ENCODE results near the gene LRRC7.

Gene LRRC7

DNA sequence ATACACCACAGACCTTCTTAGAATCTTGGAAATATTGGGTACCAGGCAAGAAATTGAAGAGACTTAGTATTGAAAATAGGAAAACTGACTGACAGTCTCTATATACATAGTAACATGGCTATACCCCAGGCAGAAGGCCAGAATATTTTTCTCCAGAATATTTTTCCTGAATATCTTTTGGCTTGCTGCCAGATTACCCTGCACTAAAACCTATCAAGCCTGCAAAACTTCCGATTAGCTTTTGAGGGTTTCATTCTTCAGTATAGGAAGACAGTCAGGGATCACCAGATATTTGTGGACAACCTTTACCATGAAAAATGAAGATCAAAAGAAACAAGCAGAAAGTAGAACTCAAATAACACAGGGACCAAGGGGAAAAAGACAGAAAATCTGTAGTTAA is 187.9 kb downstream of the LRRC7 start:
- Histone ChIP-seq H3K79me2 (ENCODE audit: insufficient read depth, low read length) (no peaks in the 10 kb centered on the region), H3K9ac (ENCODE audit: low read length) (no peak overlapping the region), H3K27ac (ENCODE audit: low read depth, low read length, poor library complexity, severe bottlenecking) (no peak overlapping the region), H3K9me2 (ENCODE audit: low read depth, low read length) (no peaks in the 10 kb centered on the region), H3F3A (ENCODE audit: insufficient read depth, low read length) (no peaks in the 10 kb centered on the region), H4K20me1 (ENCODE audit: insufficient read depth, low read length) (no peaks in the 10 kb centered on the region), H3K36me3 (ENCODE audit: insufficient read depth, low read length) (no peaks in the 10 kb centered on the region), H3K4me3 (ENCODE audit: low read depth, low read length, poor library complexity, severe bottlenecking) (no peak overlapping the region), H3K4me1 (ENCODE audit: insufficient read depth, low read length, severe bottlenecking) (no peaks in the 10 kb centered on the region), H3K27me3 (ENCODE audit: insufficient read depth, low read length) (no peaks in the 10 kb centered on the region), H3K9me3 (ENCODE audit: low read length) (no peaks in the 10 kb centered on the region), H3K4me2 (ENCODE audit: low read length) (no peak overlapping the region), H2AFZ (ENCODE audit: low read length) (no peak overlapping the region)
- TF ChIP-seq EZH2 (IDR thresholded peaks at IDR 0.05; ENCODE audit: borderline replicate concordance, low read length) = no peak
- TF ChIP-seq, protein P1, sequence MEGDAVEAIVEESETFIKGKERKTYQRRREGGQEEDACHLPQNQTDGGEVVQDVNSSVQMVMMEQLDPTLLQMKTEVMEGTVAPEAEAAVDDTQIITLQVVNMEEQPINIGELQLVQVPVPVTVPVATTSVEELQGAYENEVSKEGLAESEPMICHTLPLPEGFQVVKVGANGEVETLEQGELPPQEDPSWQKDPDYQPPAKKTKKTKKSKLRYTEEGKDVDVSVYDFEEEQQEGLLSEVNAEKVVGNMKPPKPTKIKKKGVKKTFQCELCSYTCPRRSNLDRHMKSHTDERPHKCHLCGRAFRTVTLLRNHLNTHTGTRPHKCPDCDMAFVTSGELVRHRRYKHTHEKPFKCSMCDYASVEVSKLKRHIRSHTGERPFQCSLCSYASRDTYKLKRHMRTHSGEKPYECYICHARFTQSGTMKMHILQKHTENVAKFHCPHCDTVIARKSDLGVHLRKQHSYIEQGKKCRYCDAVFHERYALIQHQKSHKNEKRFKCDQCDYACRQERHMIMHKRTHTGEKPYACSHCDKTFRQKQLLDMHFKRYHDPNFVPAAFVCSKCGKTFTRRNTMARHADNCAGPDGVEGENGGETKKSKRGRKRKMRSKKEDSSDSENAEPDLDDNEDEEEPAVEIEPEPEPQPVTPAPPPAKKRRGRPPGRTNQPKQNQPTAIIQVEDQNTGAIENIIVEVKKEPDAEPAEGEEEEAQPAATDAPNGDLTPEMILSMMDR (IDR thresholded peaks at IDR 0.05; ENCODE audit: low read length) = no peak

DNA sequence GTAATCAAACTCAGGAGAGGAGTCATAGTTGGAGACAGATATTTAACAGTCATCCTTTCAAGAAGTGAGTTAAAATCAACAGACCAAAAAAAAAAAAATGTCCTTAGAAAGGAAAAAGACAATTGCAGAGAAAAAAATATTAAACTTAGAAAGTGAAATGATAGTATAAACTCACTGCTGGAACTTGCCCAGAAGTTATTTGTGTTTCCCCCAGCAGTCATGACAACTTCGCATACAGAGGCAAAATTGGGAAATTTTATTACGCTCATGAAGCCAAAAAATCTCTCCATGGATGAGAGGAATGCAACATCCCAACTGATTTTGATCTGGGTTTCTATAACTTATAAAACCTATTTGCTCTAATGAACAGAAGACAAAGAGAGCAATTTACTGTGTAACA is 198.2 kb downstream of the LRRC7 start:
- H3K9ac ChIP-seq (ENCODE audit: low read length) = no peak overlapping the region
- H2AFZ ChIP-seq (ENCODE audit: low read length) = no peak overlapping the region
- no peaks in the 10 kb centered on the region for H3K79me2 ChIP-seq (ENCODE audit: insufficient read depth, low read length)
- no peak overlapping the region for H3K4me2 ChIP-seq (ENCODE audit: low read length)
- no peaks in the 10 kb centered on the region for H3K36me3 ChIP-seq (ENCODE audit: insufficient read depth, low read length)
- H3K4me1 ChIP-seq (ENCODE audit: insufficient read depth, low read length, severe bottlenecking) = no peaks in the 10 kb centered on the region
- H3K9me2 ChIP-seq (ENCODE audit: low read depth, low read length) = no peaks in the 10 kb centered on the region
- TF ChIP-seq, protein P1 (IDR thresholded peaks at IDR 0.05; ENCODE audit: low read length) = no peak
- TF ChIP-seq EZH2 (IDR thresholded peaks at IDR 0.05; ENCODE audit: borderline replicate concordance, low read length) = no peak
- H3F3A ChIP-seq (ENCODE audit: insufficient read depth, low read length) = no peaks in the 10 kb centered on the region
- H3K27me3 ChIP-seq (ENCODE audit: insufficient read depth, low read length) = no peaks in the 10 kb centered on the region
- no peak overlapping the region for H3K4me3 ChIP-seq (ENCODE audit: low read depth, low read length, poor library complexity, severe bottlenecking)
- no peak overlapping the region for H3K27ac ChIP-seq (ENCODE audit: low read depth, low read length, poor library complexity, severe bottlenecking)
- no peaks in the 10 kb centered on the region for H4K20me1 ChIP-seq (ENCODE audit: insufficient read depth, low read length)
- H3K9me3 ChIP-seq (ENCODE audit: low read length) = no peaks in the 10 kb centered on the region

DNA sequence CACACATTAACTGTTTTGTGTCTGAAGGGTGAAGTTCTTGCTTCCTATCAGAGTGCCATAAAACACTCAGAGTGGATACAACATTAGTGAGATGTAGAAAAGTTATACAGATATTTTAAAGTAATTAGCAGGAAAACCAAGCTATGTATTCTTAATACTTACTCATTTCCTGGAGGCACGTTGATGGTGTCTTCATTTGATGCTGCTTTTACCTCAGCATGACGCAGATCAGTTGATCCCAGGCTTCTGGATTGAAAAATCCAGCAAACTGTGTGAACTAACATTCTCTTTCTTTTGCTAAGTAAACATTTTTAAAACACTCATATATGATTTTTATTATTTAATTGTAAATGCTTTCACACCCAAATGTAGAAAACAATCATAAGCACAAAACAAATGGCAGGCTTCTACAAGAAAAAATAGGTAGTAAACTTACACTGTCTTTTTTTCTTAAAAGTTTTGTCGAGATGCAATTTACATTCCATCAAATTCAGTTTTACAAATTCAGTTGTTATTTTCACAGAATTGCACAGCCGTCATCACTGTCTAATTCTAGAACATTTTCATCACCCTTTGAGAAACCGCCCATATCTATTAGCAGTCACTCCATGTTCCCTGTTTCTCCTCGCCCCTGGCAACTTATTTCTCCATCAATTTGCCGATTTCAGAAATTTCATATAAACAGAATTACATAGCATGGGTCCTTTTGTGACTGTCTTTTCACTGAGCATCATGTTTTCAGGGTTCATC is 198.9 kb downstream of the LRRC7 start:
- Histone ChIP-seq H2AFZ (ENCODE audit: low read length) (no peak overlapping the region), H3K4me1 (ENCODE audit: insufficient read depth, low read length, severe bottlenecking) (no peaks in the 10 kb centered on the region), H3K4me3 (ENCODE audit: low read depth, low read length, poor library complexity, severe bottlenecking) (no peak overlapping the region), H3K9me3 (ENCODE audit: low read length) (no peaks in the 10 kb centered on the region), H3K4me2 (ENCODE audit: low read length) (no peak overlapping the region), H3F3A (ENCODE audit: insufficient read depth, low read length) (no peaks in the 10 kb centered on the region), H3K9me2 (ENCODE audit: low read depth, low read length) (no peaks in the 10 kb centered on the region), H3K79me2 (ENCODE audit: insufficient read depth, low read length) (no peaks in the 10 kb centered on the region), H4K20me1 (ENCODE audit: insufficient read depth, low read length) (no peaks in the 10 kb centered on the region), H3K27ac (ENCODE audit: low read depth, low read length, poor library complexity, severe bottlenecking) (no peak overlapping the region), H3K9ac (ENCODE audit: low read length) (no peak overlapping the region), H3K36me3 (ENCODE audit: insufficient read depth, low read length) (no peaks in the 10 kb centered on the region), H3K27me3 (ENCODE audit: insufficient read depth, low read length) (no peaks in the 10 kb centered on the region)
- no peak for TF ChIP-seq EZH2 (IDR thresholded peaks at IDR 0.05; ENCODE audit: borderline replicate concordance, low read length)

DNA sequence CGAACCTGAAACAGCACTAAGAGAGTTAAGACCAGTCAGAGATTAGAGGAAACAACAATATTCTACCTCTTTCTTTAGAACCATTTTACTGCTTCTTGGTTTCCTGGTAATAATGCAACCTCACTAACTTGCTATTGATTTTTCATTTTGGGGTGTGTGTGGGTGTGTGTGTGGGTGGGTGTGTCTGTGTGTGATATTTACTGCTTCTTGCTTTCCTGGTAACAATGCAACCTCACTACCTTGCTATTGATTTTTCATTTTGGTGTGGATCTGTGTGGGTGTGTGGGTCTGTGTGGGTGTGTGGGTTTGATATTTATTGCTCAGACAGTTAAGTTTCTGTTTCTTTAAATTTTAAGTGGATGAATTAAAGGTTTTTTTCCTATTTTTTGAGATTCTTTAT is 208.8 kb downstream of the LRRC7 start:
- Histone ChIP-seq H2AFZ (ENCODE audit: low read length) (no peak overlapping the region), H3K4me2 (ENCODE audit: low read length) (no peak overlapping the region), H3F3A (ENCODE audit: insufficient read depth, low read length) (no peaks in the 10 kb centered on the region), H3K4me1 (ENCODE audit: insufficient read depth, low read length, severe bottlenecking) (no peaks in the 10 kb centered on the region), H4K20me1 (ENCODE audit: insufficient read depth, low read length) (no peaks in the 10 kb centered on the region), H3K36me3 (ENCODE audit: insufficient read depth, low read length) (no peaks in the 10 kb centered on the region), H3K9me3 (ENCODE audit: low read length) (no peaks in the 10 kb centered on the region), H3K9me2 (ENCODE audit: low read depth, low read length) (no peaks in the 10 kb centered on the region), H3K4me3 (ENCODE audit: low read depth, low read length, poor library complexity, severe bottlenecking) (no peak overlapping the region), H3K27me3 (ENCODE audit: insufficient read depth, low read length) (no peaks in the 10 kb centered on the region), H3K79me2 (ENCODE audit: insufficient read depth, low read length) (no peaks in the 10 kb centered on the region), H3K9ac (ENCODE audit: low read length) (no peak overlapping the region), H3K27ac (ENCODE audit: low read depth, low read length, poor library complexity, severe bottlenecking) (no peak overlapping the region)
- TF ChIP-seq, protein P1 (IDR thresholded peaks at IDR 0.05; ENCODE audit: low read length) = no peak
- no peak for TF ChIP-seq EZH2 (IDR thresholded peaks at IDR 0.05; ENCODE audit: borderline replicate concordance, low read length)
